ENCODE results near the gene LIMA1. TPM values are rescaled to one million over a fixed set of nuclear protein-coding genes. Genes with fewer than 3 reads are reported as not detected.

Gene LIMA1
- total RNA-seq, 1 donor from 2014 or later: 25.5 TPM

- Mint-ChIP-seq H3K36me3 (ENCODE audit: low read depth) (no peaks in the 10 kb centered on the region), H3K27ac (ENCODE audit: unreplicated experiment) (no peak overlapping the region), H3K27me3 (ENCODE audit: low read depth) (no peaks in the 10 kb centered on the region), H3K4me1 (peaks cover 11% of the 10 kb centered on the region), H3K4me3 (no peak overlapping the region), H3K9me3 (no peaks in the 10 kb centered on the region)
- no peak for TF ChIP-seq CTCF (conservative IDR thresholded peaks at IDR 0.05)
- DNase-seq (ENCODE audit: low read depth, low spot score): no peak
Observed at GRCh38 chr12:50207424-50207823, 75.9 kb downstream of the LIMA1 start.

GRCh38 chr12:50205648-50206047 is 77.7 kb downstream of the LIMA1 start:
- no peaks in the 10 kb centered on the region for H3K4me1 Mint-ChIP-seq
- no peaks in the 10 kb centered on the region for H3K36me3 Mint-ChIP-seq (ENCODE audit: low read depth)
- H3K27ac Mint-ChIP-seq (ENCODE audit: unreplicated experiment): no peak overlapping the region
- no peak for TF ChIP-seq CTCF (conservative IDR thresholded peaks at IDR 0.05)
- H3K4me3 Mint-ChIP-seq: no peak overlapping the region
- H3K27me3 Mint-ChIP-seq (ENCODE audit: low read depth): no peaks in the 10 kb centered on the region
- H3K9me3 Mint-ChIP-seq: no peaks in the 10 kb centered on the region
- no peak for DNase-seq (ENCODE audit: low read depth, low spot score)

DNA sequence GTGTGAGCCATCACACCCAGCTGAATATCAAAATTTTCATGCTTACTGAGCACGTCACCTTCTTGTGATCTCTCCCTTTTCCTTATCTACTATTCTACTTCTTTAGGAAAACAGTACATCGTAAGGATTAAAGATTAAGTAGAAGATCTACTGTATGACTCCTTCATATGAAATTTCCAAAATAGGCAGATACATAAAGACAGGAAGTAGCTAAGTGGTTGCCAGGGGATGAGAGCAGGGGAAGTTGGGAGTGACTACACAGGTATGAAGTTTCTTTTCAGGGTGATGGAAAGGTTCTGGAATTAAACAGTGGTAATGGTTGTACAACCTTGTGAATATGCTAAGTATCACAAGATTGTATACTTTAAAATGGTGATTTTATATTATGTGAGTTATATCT is 79.6 kb downstream of the LIMA1 start:
- H3K27me3 Mint-ChIP-seq (ENCODE audit: low read depth): no peaks in the 10 kb centered on the region
- TF ChIP-seq CTCF (conservative IDR thresholded peaks at IDR 0.05): no peak
- peaks cover 3% of the 10 kb centered on the region for H3K36me3 Mint-ChIP-seq (ENCODE audit: low read depth)
- no peak overlapping the region for H3K4me3 Mint-ChIP-seq
- no peak for DNase-seq (ENCODE audit: low read depth, low spot score)
- no peak overlapping the region for H3K27ac Mint-ChIP-seq (ENCODE audit: unreplicated experiment)
- no peaks in the 10 kb centered on the region for H3K4me1 Mint-ChIP-seq
- H3K9me3 Mint-ChIP-seq: no peaks in the 10 kb centered on the region

- peaks cover 3% of the 10 kb centered on the region for H3K36me3 Mint-ChIP-seq (ENCODE audit: low read depth)
- no peaks in the 10 kb centered on the region for H3K9me3 Mint-ChIP-seq
- TF ChIP-seq CTCF (conservative IDR thresholded peaks at IDR 0.05): no peak
- no peak overlapping the region for H3K4me3 Mint-ChIP-seq
- DNase-seq (ENCODE audit: low read depth, low spot score): no peak
- no peaks in the 10 kb centered on the region for H3K27me3 Mint-ChIP-seq (ENCODE audit: low read depth)
- no peaks in the 10 kb centered on the region for H3K4me1 Mint-ChIP-seq
- H3K27ac Mint-ChIP-seq (ENCODE audit: unreplicated experiment): peak overlapping the region; percentile 78
Observed at GRCh38 chr12:50201987-50202521, 81.3 kb downstream of the LIMA1 start.

DNA sequence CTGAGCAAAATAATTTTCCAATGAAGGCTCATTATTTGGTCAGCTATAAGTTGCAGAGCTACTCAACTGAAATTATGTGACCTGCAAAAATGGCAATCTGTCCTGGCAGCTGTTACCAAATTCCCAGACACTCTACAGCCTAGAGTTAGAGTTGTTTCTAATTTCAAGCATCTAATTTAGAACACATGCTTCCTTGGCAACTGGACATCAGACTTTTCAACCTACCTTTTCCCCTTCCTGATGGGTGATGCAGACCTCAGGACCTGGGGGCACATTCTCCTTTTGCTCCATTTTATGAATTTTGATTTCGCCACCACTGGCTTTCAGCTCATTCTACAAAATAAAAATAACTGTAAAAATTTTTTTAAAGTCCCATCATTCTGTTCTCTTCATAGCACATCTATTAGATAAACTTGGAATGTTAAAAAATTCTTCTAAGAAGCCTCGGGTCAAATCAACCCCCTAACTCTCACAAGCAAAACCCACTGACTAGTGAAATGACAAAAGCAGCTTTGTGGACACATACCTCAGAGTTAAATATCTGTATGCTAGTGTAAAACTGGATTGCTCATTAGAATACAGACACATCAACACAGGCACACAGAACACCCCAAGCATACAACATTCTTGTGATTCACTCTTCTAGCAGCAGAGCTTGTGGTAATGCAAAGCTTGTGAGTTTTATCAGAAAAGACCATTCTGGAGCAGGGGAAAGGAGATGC is 82.6 kb downstream of the LIMA1 start:
- Mint-ChIP-seq H3K4me3 (no peak overlapping the region), H3K27ac (ENCODE audit: unreplicated experiment) (no peak overlapping the region), H3K36me3 (ENCODE audit: low read depth) (peaks cover 3% of the 10 kb centered on the region), H3K4me1 (no peaks in the 10 kb centered on the region), H3K9me3 (no peaks in the 10 kb centered on the region), H3K27me3 (ENCODE audit: low read depth) (no peaks in the 10 kb centered on the region)
- TF ChIP-seq CTCF (conservative IDR thresholded peaks at IDR 0.05): no peak
- no peak for DNase-seq (ENCODE audit: low read depth, low spot score)

Data from neural crest cell (in vitro differentiated cells).